DND-41 (cell line): ENCODE results near the gene GRXCR2.

Experiments
- CTCF ChIP-seq: IDR thresholded peaks from 2 replicates; pipeline ENCODE4 v1.5.1; 2012; ENCODE audit warnings: borderline replicate concordance, low read length, moderate library complexity, mild to moderate bottlenecking; ENCODE audit not compliant: poor library complexity, severe bottlenecking; ENCODE audit errors: extremely low read depth
- EZH2 ChIP-seq: IDR thresholded peaks from 3 replicates; pipeline ENCODE4 v1.6.1; 2012; ENCODE audit warnings: borderline replicate concordance, low read depth, mild to moderate bottlenecking, moderate library complexity, low read length, inconsistent platforms; ENCODE audit not compliant: severe bottlenecking

DNA sequence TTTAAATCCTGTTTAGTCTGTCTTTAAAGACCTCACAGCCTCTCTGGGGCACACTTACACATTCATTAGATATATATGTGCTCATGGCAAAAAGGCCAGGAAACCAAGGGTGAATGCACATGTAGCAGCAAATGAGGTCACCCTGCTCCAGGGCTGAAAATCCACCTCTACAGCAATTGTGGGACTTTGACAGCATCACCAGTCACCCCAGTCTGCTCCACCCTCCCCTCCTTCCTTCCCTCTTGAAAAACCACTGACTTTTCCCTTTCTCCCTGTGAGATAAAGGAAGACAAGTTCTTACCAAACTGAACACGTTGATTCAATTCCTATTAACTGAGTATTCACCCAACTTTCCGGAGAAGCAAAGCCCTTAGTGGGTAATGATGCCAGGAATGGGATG is 48.4 kb upstream of the GRXCR2 start:
- TF ChIP-seq EZH2 (no peak), CTCF (no peak)
